ENCODE data around the gene SORL1-AS1.

DNA sequence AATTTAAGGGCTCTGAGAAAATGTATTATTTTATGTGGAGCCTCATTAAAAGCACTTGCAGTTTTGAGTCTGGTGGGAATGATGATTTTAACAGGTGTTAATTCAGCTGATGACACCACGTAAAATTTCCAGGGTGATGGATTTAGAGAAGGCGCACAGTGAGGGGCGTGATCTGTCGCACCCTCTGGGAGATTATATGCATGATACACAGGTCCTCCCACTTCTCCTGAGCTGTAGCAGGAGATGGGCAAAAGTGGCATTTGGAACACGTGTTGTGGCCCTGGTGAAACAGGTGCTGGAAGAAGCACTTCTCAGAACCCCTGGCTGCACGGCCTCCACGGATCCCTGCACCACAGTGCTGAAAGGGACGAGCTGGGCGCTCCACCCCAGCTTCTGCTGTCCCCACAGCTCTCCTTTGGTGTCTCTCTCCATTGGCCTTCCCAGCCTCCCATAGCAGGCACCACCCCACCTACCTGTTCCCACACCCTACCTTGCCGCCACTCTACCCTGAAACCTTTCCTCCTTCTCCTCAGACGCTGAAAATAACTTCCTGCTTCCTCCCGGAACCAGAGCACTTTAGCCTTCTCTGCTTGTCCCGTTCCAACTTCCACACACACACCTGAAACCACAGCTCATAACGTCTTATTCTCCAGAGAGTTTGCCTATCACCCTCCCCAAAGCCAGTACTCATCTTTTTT, 7.5 kb downstream of the SORL1-AS1 start:
- TF ChIP-seq ZNF274 (IDR thresholded peaks at IDR 0.05; ENCODE audit: low read depth, low read length) (no peak), SUZ12 (IDR thresholded peaks at IDR 0.05; ENCODE audit: extremely low read depth, insufficient read depth, insufficient read length) (no peak)

Measured in NT2/D1 (cell line).